Activated naive CD8-positive, alpha-beta T cell treated with anti-CD3 and anti-CD28 coated beads, Interleukin-2, amount 50 U/mL, for 24 hours (primary cell): Measurements from ENCODE around the gene ATP7A.

ENCODE experiments used
- ATAC-seq: fragments of 150-1000 bp; cut with Tn5 transposase; one replicate; pipeline ENCODE4 v1.10.0; 2021
- DNase-seq: peaks from one replicate; pipeline ENCODE4 v3.0.0; 2021
- H3K27ac Mint-ChIP-seq: one replicate; pipeline ENCODE4 v1.8.0; 2021; ENCODE audit warnings: mild to moderate bottlenecking, mixed read lengths
- H3K27me3 Mint-ChIP-seq: one replicate; pipeline ENCODE4 v1.8.0; 2021; ENCODE audit warnings: mixed read lengths
- H3K36me3 Mint-ChIP-seq: one replicate; pipeline ENCODE4 v1.8.0; 2021; ENCODE audit warnings: low read depth, mixed read lengths
- H3K4me1 Mint-ChIP-seq: one replicate; pipeline ENCODE4 v1.8.0; 2021; ENCODE audit warnings: mixed read lengths
- H3K4me3 Mint-ChIP-seq: one replicate; pipeline ENCODE4 v1.8.0; 2021; ENCODE audit warnings: mild to moderate bottlenecking, moderate library complexity, mixed read lengths
- H3K9me3 Mint-ChIP-seq: one replicate; pipeline ENCODE4 v1.8.0; 2021; ENCODE audit warnings: mixed read lengths

The ATP7A gene

GRCh38 chrX:77961063-77961462, 50.6 kb downstream of the ATP7A start:
- Mint-ChIP-seq H3K27me3 (no peaks in the 10 kb centered on the region), H3K4me1 (peaks cover 46% of the 10 kb centered on the region), H3K27ac (peak overlapping the region; percentile 93), H3K36me3 (peaks cover 3% of the 10 kb centered on the region), H3K9me3 (no peaks in the 10 kb centered on the region), H3K4me3 (peak overlapping the region; percentile 75)
- ATAC-seq (peak; percentile 51), DNase-seq (no peak)

- Mint-ChIP-seq H3K27me3 (no peaks in the 10 kb centered on the region), H3K27ac (peak overlapping the region; percentile 93), H3K4me3 (peak overlapping the region; percentile 75), H3K4me1 (peaks cover 49% of the 10 kb centered on the region), H3K36me3 (no peaks in the 10 kb centered on the region), H3K9me3 (no peaks in the 10 kb centered on the region)
- peak; percentile 51 for ATAC-seq
- no peak for DNase-seq
Measured at GRCh38 chrX:77962068-77962902, 51.8 kb downstream of the ATP7A start.

GRCh38 chrX:77966361-77966760, 55.9 kb downstream of the ATP7A start:
- peaks cover 25% of the 10 kb centered on the region for H3K4me1 Mint-ChIP-seq

GRCh38 chrX:77967631-77968030, 57.1 kb downstream of the ATP7A start:
- no peak overlapping the region for H3K4me3 Mint-ChIP-seq
- H3K27ac Mint-ChIP-seq = no peak overlapping the region

More at GRCh38 chrX:77966361-77966760, 55.9 kb downstream of the ATP7A start:
- Mint-ChIP-seq H3K27me3 (no peaks in the 10 kb centered on the region), H3K9me3 (no peaks in the 10 kb centered on the region), H3K36me3 (no peaks in the 10 kb centered on the region), H3K27ac (no peak overlapping the region), H3K4me3 (no peak overlapping the region)
- DNase-seq = no peak
- no peak for ATAC-seq

GRCh38 chrX:77969538-77969937, 59.0 kb downstream of the ATP7A start, which contains the start of gene PGAM4:
TSS of gene PGAM4 (minus strand) at chrX:77969638. CDS start at chrX:77969638, 0 bp downstream.
- no peaks in the 10 kb centered on the region for H3K27me3 Mint-ChIP-seq
- peaks cover 7% of the 10 kb centered on the region for H3K4me1 Mint-ChIP-seq
- DNase-seq = no peak
- no peaks in the 10 kb centered on the region for H3K36me3 Mint-ChIP-seq
- H3K9me3 Mint-ChIP-seq = no peaks in the 10 kb centered on the region
- ATAC-seq = no peak
- no peak within 1 kb of the TSS for H3K27ac Mint-ChIP-seq
- H3K4me3 Mint-ChIP-seq = no peak within 1 kb of the TSS

More at GRCh38 chrX:77967631-77968030, 57.1 kb downstream of the ATP7A start:
- Mint-ChIP-seq H3K36me3 (no peaks in the 10 kb centered on the region), H3K4me1 (peaks cover 13% of the 10 kb centered on the region), H3K9me3 (no peaks in the 10 kb centered on the region), H3K27me3 (no peaks in the 10 kb centered on the region)
- ATAC-seq = no peak
- no peak for DNase-seq

GRCh38 chrX:77975755-77976154, 65.3 kb downstream of the ATP7A start:
- ATAC-seq = no peak
- no peak for DNase-seq
- no peaks in the 10 kb centered on the region for H3K4me1 Mint-ChIP-seq
- no peaks in the 10 kb centered on the region for H3K27me3 Mint-ChIP-seq
- H3K36me3 Mint-ChIP-seq = peaks cover 1% of the 10 kb centered on the region
- no peak overlapping the region for H3K27ac Mint-ChIP-seq
- H3K9me3 Mint-ChIP-seq = no peaks in the 10 kb centered on the region
- no peak overlapping the region for H3K4me3 Mint-ChIP-seq

- Mint-ChIP-seq H3K4me1 (no peaks in the 10 kb centered on the region), H3K27me3 (no peaks in the 10 kb centered on the region), H3K9me3 (no peaks in the 10 kb centered on the region), H3K4me3 (no peak overlapping the region), H3K36me3 (peaks cover 1% of the 10 kb centered on the region), H3K27ac (no peak overlapping the region)
- DNase-seq = no peak
- ATAC-seq = no peak
Measured at GRCh38 chrX:77977095-77977494, 66.6 kb downstream of the ATP7A start.

GRCh38 chrX:77977518-77977917, 67.0 kb downstream of the ATP7A start:
- Mint-ChIP-seq H3K4me1 (no peaks in the 10 kb centered on the region), H3K4me3 (no peak overlapping the region), H3K27ac (no peak overlapping the region), H3K9me3 (no peaks in the 10 kb centered on the region), H3K27me3 (no peaks in the 10 kb centered on the region), H3K36me3 (peaks cover 1% of the 10 kb centered on the region)
- DNase-seq = no peak
- ATAC-seq = no peak

- ATAC-seq = no peak
- Mint-ChIP-seq H3K27me3 (no peaks in the 10 kb centered on the region), H3K36me3 (peaks cover 3% of the 10 kb centered on the region), H3K9me3 (no peaks in the 10 kb centered on the region), H3K4me3 (no peak overlapping the region), H3K27ac (no peak overlapping the region), H3K4me1 (no peaks in the 10 kb centered on the region)
- DNase-seq = no peak
Measured at GRCh38 chrX:77979870-77980269, 69.4 kb downstream of the ATP7A start.

- H3K4me1 Mint-ChIP-seq = no peaks in the 10 kb centered on the region
- no peak overlapping the region for H3K4me3 Mint-ChIP-seq
- peaks cover 6% of the 10 kb centered on the region for H3K36me3 Mint-ChIP-seq
- H3K27ac Mint-ChIP-seq = no peak overlapping the region
- ATAC-seq (no peak), DNase-seq (no peak)
- H3K9me3 Mint-ChIP-seq = no peaks in the 10 kb centered on the region
- H3K27me3 Mint-ChIP-seq = no peaks in the 10 kb centered on the region
Measured at GRCh38 chrX:78011846-78012245, 101.4 kb downstream of the ATP7A start.

GRCh38 chrX:78019586-78020483, 109.3 kb downstream of the ATP7A start:
- ATAC-seq (no peak), DNase-seq (no peak)
- Mint-ChIP-seq H3K27me3 (no peaks in the 10 kb centered on the region), H3K9me3 (no peaks in the 10 kb centered on the region), H3K36me3 (peaks cover 6% of the 10 kb centered on the region), H3K27ac (no peak overlapping the region), H3K4me1 (peaks cover 6% of the 10 kb centered on the region), H3K4me3 (no peak overlapping the region)

GRCh38 chrX:78024349-78025059, 114.0 kb downstream of the ATP7A start:
- Mint-ChIP-seq H3K4me1 (no peaks in the 10 kb centered on the region), H3K36me3 (no peaks in the 10 kb centered on the region), H3K27me3 (no peaks in the 10 kb centered on the region), H3K27ac (no peak overlapping the region), H3K4me3 (no peak overlapping the region), H3K9me3 (no peaks in the 10 kb centered on the region)
- no peak for DNase-seq
- no peak for ATAC-seq

- no peak for ATAC-seq
- H3K27ac Mint-ChIP-seq = no peak overlapping the region
- H3K4me1 Mint-ChIP-seq = no peaks in the 10 kb centered on the region
- no peak overlapping the region for H3K4me3 Mint-ChIP-seq
- H3K36me3 Mint-ChIP-seq = no peaks in the 10 kb centered on the region
- H3K9me3 Mint-ChIP-seq = no peaks in the 10 kb centered on the region
- DNase-seq = no peak
- H3K27me3 Mint-ChIP-seq = no peaks in the 10 kb centered on the region
Measured at GRCh38 chrX:78027798-78028197, 117.3 kb downstream of the ATP7A start.

GRCh38 chrX:78029663-78030062, 119.2 kb downstream of the ATP7A start:
- no peak for DNase-seq
- Mint-ChIP-seq H3K27ac (no peak overlapping the region), H3K27me3 (no peaks in the 10 kb centered on the region), H3K9me3 (no peaks in the 10 kb centered on the region), H3K36me3 (no peaks in the 10 kb centered on the region), H3K4me3 (no peak overlapping the region), H3K4me1 (no peaks in the 10 kb centered on the region)
- no peak for ATAC-seq
